ENCODE results near the gene RAMAC.
"Not testable (repeated sequence)": the region's sequence is repeated elsewhere in the genome, so short reads cannot be mapped to it uniquely, and the experiment has no call there.

Gene RAMAC

DNA sequence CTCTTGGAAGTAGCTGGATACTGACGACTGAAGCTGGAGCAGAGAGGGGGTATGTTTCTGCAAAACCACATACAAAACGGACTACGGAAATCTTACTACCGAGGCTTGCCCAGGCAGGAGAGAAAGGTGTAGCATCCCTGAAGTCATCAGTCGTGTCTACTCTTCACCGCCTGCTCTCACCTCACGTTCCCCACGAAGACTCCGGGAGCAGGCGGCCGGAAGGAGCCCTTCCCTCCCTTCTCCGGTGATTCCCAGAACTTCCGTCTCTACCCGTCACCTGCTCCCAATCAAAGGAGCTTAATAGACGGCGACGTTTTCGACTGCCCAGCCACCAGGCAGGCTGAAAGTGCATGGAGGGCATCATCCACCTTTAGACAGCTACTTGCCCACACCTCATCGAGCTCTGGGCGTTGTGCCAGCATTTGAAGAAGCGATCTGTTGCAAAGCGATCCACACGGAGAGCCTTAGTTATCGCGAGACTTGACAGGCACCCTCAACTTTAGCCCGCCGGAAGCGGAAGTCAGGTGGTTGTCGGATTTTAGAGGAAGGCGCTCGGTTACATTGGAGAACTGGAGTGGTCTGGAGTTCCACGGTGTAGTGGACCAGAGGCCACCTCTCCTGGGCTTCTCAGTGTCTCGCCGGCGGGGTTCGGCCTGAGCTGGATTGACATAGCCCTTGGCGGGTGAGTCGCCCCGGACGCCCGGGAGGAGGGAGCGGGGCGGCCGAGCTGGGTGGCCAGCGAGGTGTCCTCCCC, at the start of gene RAMAC:
Gene RAMAC (plus strand): TSS at position 523 of the 754 bp plus-strand sequence. CDS start 2,809 bp downstream, outside the sequence.
- peak; percentile 84 for DNase-seq (ENCODE audit: low read depth)

- no peak for DNase-seq (ENCODE audit: low read depth)
These were observed 48.9 kb upstream of the RAMAC start for GRCh38 chr15:82936966-82937711.

- DNase-seq (ENCODE audit: low read depth) = no peak
These were observed 48.3 kb upstream of the RAMAC start for GRCh38 chr15:82937712-82938058.

DNA sequence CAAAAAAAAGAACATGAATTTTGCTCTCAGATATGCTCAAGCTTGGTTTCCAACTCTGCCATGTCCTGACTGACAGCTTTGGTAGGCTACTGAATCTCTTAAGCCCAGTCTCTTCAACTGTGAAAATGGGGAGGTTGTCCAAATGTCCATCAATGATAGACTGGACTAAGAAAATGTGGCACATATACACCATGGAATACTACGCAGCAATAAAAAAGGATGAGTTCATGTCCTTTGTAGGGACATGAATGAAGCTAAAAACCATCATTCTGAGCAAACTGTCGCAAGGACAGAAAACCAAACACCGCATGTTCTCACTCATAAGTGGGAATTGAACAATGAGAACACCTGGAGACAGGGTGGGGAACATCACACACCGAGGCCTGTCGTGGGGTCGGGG, 46.3 kb upstream of the RAMAC start:
- DNase-seq (ENCODE audit: low read depth) = not testable (repeated sequence)

- no peak for DNase-seq (ENCODE audit: low read depth)
These were observed 43.3 kb upstream of the RAMAC start for GRCh38 chr15:82942691-82943090.

- DNase-seq (ENCODE audit: low read depth) = no peak
These were observed 42.8 kb upstream of the RAMAC start for GRCh38 chr15:82943176-82943575.

DNA sequence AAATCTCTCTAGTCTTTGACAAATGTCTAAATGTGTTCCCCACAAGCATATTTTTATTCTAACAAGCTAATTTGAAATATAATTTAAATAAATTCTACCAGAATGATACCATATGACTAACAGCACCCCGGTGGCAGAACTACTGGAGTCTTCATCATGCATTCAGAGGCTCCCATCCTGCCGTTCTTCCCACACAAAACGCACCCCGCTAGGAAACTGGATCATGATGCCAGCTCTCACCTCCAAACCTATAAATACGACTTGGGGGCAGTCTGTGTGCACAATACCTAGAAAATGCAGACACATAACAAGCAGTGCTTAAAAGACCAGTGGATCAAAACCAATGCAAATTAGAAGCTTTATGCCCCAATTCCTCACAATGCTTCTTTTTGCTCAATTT, 42.0 kb upstream of the RAMAC start:
- no peak for DNase-seq (ENCODE audit: low read depth)

DNA sequence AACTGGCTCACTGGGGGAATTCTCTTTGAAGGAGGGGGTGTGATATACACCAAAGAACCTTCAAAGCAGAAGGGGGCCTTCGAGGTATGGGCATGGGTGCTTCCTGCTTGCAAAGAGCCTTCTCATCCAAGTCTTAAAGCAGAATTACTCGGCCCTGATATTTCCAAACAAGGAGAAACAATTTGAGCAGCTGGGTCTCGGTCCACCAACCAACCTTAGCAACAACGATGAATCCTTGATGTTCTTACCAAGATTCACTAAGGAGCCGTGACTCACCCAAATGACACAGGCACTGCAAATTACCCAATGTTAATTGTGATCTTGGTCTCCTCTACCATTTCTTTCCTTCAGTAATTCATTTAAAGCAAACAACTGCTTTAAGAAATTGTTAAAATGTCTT, 41.2 kb upstream of the RAMAC start:
- DNase-seq (ENCODE audit: low read depth) = no peak

DNA sequence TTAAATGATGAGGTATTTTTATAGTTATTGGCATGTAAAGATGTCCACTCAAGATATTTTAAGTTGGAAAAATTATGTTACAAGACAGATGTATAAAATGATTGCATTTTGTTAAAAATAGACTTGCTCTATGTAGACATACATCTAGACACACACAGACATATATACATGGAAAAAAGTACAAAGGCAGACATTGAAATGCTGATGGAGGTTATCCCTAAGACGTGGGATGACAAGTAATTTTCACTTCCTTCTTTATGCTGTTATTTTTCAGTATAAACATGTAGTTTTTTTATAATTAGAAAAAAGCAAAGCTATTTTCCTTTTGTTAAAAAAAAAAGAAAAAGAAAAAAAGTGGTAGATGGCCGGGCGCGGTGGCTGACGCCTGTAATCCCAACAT, 40.7 kb upstream of the RAMAC start:
- DNase-seq (ENCODE audit: low read depth) = no peak

GRCh38 chr15:82946155-82946701, 39.8 kb upstream of the RAMAC start:
- DNase-seq (ENCODE audit: low read depth) = no peak

- DNase-seq (ENCODE audit: low read depth) = no peak
These were observed 35.7 kb upstream of the RAMAC start for GRCh38 chr15:82950295-82950694.

- DNase-seq (ENCODE audit: low read depth) = no peak
These were observed 35.2 kb upstream of the RAMAC start for GRCh38 chr15:82950746-82951370.

- no peak for DNase-seq (ENCODE audit: low read depth)
These were observed 34.4 kb upstream of the RAMAC start for GRCh38 chr15:82951472-82952157.

GRCh38 chr15:82952158-82953081, 33.6 kb upstream of the RAMAC start, which contains the start of gene HOMER2:
Gene HOMER2, minus strand, starts transcription at chr15:82952720. Its CDS starts 185 bp downstream, at chr15:82952535.
- no peak for DNase-seq (ENCODE audit: low read depth)

- DNase-seq (ENCODE audit: low read depth) = no peak
These were observed 27.4 kb upstream of the RAMAC start for GRCh38 chr15:82958638-82959037.

GRCh38 chr15:82959423-82959822, 26.6 kb upstream of the RAMAC start:
- DNase-seq (ENCODE audit: low read depth) = no peak

- no peak for DNase-seq (ENCODE audit: low read depth)
These were observed 25.2 kb upstream of the RAMAC start for GRCh38 chr15:82960766-82961165.

DNA sequence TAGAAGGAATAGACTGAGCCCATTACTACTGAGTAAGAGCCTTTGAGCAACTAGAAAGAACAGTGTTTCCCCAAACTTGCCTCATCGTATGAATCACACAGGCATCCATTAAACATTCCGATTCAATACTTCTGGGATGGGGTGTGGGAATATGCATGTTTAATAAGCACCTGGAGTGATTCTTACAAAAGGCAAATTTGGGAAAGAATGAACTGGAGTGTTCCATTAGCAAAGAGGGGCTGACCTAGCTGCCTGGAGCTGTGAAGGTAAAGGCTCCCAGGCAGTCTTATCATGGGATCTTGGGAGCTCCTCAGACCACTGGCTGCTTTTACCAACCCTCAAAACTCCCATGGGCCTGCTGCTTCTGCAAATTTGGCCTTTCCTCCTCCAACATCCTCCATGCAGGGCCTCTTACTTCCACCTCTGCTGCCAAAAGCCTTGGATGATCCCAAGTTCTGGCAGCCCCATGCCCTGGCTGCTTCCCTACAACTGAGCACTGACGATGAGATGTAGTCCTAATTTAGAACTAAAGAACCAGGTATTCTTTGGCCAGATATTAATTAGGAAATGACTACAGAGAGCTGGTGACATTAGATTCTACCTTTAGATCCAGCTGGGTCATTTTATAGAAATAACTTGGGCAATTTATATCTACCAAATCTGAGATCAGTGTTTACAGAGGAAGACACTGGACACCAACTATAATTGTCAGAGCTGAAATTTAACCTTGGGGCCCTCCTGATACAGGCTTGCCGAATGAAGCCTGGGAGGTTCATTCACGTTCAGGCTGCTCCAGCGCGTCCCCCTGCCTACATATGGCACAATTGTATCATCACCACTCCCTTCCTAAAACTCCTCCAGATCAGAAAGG, 22.3 kb upstream of the RAMAC start:
- no peak for DNase-seq (ENCODE audit: low read depth)

- DNase-seq (ENCODE audit: low read depth) = no peak
These were observed 21.1 kb upstream of the RAMAC start for GRCh38 chr15:82964890-82965289.

- DNase-seq (ENCODE audit: low read depth) = no peak
These were observed 19.3 kb upstream of the RAMAC start for GRCh38 chr15:82966671-82967071.
